Measurements from ENCODE around the gene SIX5.

DNA sequence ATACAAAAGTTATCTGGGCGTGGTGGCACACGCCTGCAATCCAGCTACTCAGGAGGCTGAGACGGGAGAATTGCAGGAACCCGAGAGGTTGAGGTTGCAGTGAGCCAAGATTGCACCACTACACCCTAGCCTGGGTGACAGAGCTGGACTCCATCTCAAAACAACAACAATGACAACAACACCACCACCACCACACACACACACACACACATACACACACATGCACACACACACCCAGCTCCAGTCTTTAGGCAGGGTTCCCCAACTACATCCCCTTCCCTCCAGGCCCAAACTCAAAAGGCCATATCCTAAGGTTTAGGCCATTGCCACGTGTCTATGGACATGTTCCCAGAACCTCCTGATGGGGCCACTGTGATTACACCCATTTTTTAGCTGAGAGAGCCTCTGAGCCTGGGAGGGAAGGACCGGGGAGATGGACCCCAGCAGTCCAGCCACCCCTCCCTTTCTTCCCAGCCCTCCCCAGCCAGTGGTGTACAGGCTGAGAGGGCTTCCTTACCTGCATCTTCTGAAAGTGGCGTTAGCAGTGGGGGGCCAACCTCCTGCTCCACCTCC is 32.6 kb upstream of the SIX5 start:
- TF ChIP-seq, protein P1, sequence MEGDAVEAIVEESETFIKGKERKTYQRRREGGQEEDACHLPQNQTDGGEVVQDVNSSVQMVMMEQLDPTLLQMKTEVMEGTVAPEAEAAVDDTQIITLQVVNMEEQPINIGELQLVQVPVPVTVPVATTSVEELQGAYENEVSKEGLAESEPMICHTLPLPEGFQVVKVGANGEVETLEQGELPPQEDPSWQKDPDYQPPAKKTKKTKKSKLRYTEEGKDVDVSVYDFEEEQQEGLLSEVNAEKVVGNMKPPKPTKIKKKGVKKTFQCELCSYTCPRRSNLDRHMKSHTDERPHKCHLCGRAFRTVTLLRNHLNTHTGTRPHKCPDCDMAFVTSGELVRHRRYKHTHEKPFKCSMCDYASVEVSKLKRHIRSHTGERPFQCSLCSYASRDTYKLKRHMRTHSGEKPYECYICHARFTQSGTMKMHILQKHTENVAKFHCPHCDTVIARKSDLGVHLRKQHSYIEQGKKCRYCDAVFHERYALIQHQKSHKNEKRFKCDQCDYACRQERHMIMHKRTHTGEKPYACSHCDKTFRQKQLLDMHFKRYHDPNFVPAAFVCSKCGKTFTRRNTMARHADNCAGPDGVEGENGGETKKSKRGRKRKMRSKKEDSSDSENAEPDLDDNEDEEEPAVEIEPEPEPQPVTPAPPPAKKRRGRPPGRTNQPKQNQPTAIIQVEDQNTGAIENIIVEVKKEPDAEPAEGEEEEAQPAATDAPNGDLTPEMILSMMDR (IDR thresholded peaks at IDR 0.05; ENCODE audit: low read depth, low read length) = no peak
- TF ChIP-seq EZH2phosphoT487 (IDR thresholded peaks at IDR 0.05; ENCODE audit: low read depth) = no peak

Data from OCI-LY3 (cell line).